H9 (cell line): Measurements from ENCODE around the gene TFPI. TPM values are rescaled to one million over a fixed set of nuclear protein-coding genes. Genes with fewer than 3 reads are reported as not detected.

Experiments
- DNase-seq: peaks from one replicate; pipeline ENCODE4 v3.0.0-alpha.2; 2017
- H2AFZ ChIP-seq: one replicate; pipeline ENCODE4 v1.6.1; 2013; ENCODE audit warnings: mild to moderate bottlenecking, low read length, control low read depth, moderate library complexity
- H2AK5ac ChIP-seq: 2 replicates; pipeline ENCODE4 v1.6.1; 2013; ENCODE audit warnings: low read length, control low read depth, mixed read lengths; ENCODE audit not compliant: insufficient read length
- H2BK120ac ChIP-seq: one replicate; pipeline ENCODE4 v1.6.1; 2013; ENCODE audit warnings: low read depth, mild to moderate bottlenecking, low read length, control low read depth, inconsistent platforms; ENCODE audit not compliant: poor library complexity, severe bottlenecking
- H2BK12ac ChIP-seq: 2 replicates; pipeline ENCODE4 v1.6.1; 2013; ENCODE audit warnings: low read length, control low read depth, mixed read lengths, low read depth; ENCODE audit not compliant: insufficient read length
- H2BK15ac ChIP-seq: 2 replicates; pipeline ENCODE4 v1.6.1; 2013; ENCODE audit warnings: low read depth, low read length, control low read depth
- H2BK20ac ChIP-seq: one replicate; pipeline ENCODE4 v1.6.1; 2013; ENCODE audit warnings: low read depth, mild to moderate bottlenecking, low read length, control low read depth, inconsistent platforms; ENCODE audit not compliant: poor library complexity, severe bottlenecking
- H2BK5ac ChIP-seq: 2 replicates; pipeline ENCODE4 v1.6.1; 2013; ENCODE audit warnings: low read length, control low read depth, mixed read lengths; ENCODE audit not compliant: insufficient read length
- H3K14ac ChIP-seq: 2 replicates; pipeline ENCODE4 v1.6.1; 2013; ENCODE audit warnings: low read length, control low read depth; ENCODE audit not compliant: insufficient read depth
- H3K18ac ChIP-seq: 2 replicates; pipeline ENCODE4 v1.6.1; 2013; ENCODE audit warnings: low read depth, mild to moderate bottlenecking, mixed read lengths, low read length, control low read depth; ENCODE audit not compliant: insufficient read length
- H3K23ac ChIP-seq: 2 replicates; pipeline ENCODE4 v1.6.1; 2013; ENCODE audit warnings: low read length, control low read depth, mixed read lengths, low read depth; ENCODE audit not compliant: insufficient read length
- H3K23me2 ChIP-seq: 2 replicates; pipeline ENCODE4 v1.6.1; 2013; ENCODE audit warnings: low read depth, mild to moderate bottlenecking, mixed read lengths, low read length, control low read depth; ENCODE audit not compliant: insufficient read length, poor library complexity, severe bottlenecking
- H3K27ac ChIP-seq: 2 replicates; pipeline ENCODE4 v1.5.1; 2013; ENCODE audit warnings: low read length, control low read depth, mixed read lengths, low read depth; ENCODE audit not compliant: insufficient read length
- H3K27me3 ChIP-seq: 2 replicates; pipeline ENCODE4 v1.6.1; 2013; ENCODE audit warnings: low read length, control low read depth, inconsistent platforms; ENCODE audit not compliant: insufficient read depth
- H3K4ac ChIP-seq: 2 replicates; pipeline ENCODE4 v1.6.1; 2013; ENCODE audit warnings: low read depth, mild to moderate bottlenecking, control low read depth, inconsistent platforms, low read length, moderate library complexity
- H3K4me1 ChIP-seq: 2 replicates; pipeline ENCODE4 v1.6.1; 2013; ENCODE audit warnings: low read length, control low read depth, inconsistent platforms; ENCODE audit not compliant: insufficient read depth
- H3K4me2 ChIP-seq: 2 replicates; pipeline ENCODE4 v1.6.1; 2013; ENCODE audit warnings: low read length, control low read depth, mixed read lengths; ENCODE audit not compliant: insufficient read length, insufficient read depth
- H3K56ac ChIP-seq: 2 replicates; pipeline ENCODE4 v1.6.1; 2013; ENCODE audit warnings: low read depth, mild to moderate bottlenecking, mixed read lengths, low read length, control low read depth; ENCODE audit not compliant: insufficient read length
- H3K79me1 ChIP-seq: 2 replicates; pipeline ENCODE4 v1.6.1; 2013; ENCODE audit warnings: low read depth, mild to moderate bottlenecking, moderate library complexity, low read length, control low read depth, inconsistent platforms; ENCODE audit not compliant: insufficient read depth, poor library complexity, severe bottlenecking
- H3K79me2 ChIP-seq: 2 replicates; pipeline ENCODE4 v1.6.1; 2013; ENCODE audit warnings: low read length, control low read depth, inconsistent platforms; ENCODE audit not compliant: insufficient read depth
- H3K9ac ChIP-seq: 2 replicates; pipeline ENCODE4 v1.6.1; 2013; ENCODE audit warnings: low read length, control low read depth, mixed read lengths; ENCODE audit not compliant: insufficient read length; ENCODE audit errors: extremely low read depth
- H3K9me3 ChIP-seq: one replicate; pipeline ENCODE4 v1.6.1; 2013; ENCODE audit warnings: low read depth, low read length, inconsistent platforms; ENCODE audit not compliant: control insufficient read depth
- H3T11ph ChIP-seq: one replicate; pipeline ENCODE4 v1.6.1; 2013; ENCODE audit warnings: mild to moderate bottlenecking, low read length, control low read depth, inconsistent platforms
- H4K20me1 ChIP-seq: one replicate; pipeline ENCODE4 v1.6.1; 2013; ENCODE audit not compliant: control insufficient read depth, insufficient read length, insufficient read depth
- H4K5ac ChIP-seq: 2 replicates; pipeline ENCODE4 v1.6.1; 2013; ENCODE audit warnings: low read depth, mild to moderate bottlenecking, mixed read lengths, low read length, control low read depth; ENCODE audit not compliant: insufficient read length
- H4K8ac ChIP-seq: replicated peaks from 2 replicates; pipeline ENCODE4 v1.6.1; 2013; ENCODE audit warnings: low read length, control low read depth, mixed read lengths, low read depth; ENCODE audit not compliant: insufficient read length
- H4K91ac ChIP-seq: 2 replicates; pipeline ENCODE4 v1.6.1; 2013; ENCODE audit warnings: low read depth, mild to moderate bottlenecking, moderate library complexity, mixed read lengths, low read length, control low read depth; ENCODE audit not compliant: insufficient read length
- H3K27ac Mint-ChIP-seq, 3 experiments: 2 replicates in 2 of 3; 3 replicates in 1 of 3; pipeline ENCODE4 v1.8.0; 2020 to 2021; ENCODE audit warnings: mixed read lengths in 3 of 3, mild to moderate bottlenecking in 1 of 3, moderate library complexity in 1 of 3
- H3K27me3 Mint-ChIP-seq: 2 replicates; pipeline ENCODE4 v1.8.0; 2021; ENCODE audit warnings: low read depth, mild to moderate bottlenecking, moderate library complexity, mixed read lengths
- H3K36me3 Mint-ChIP-seq, 3 experiments: 2 replicates in 2 of 3; 3 replicates in 1 of 3; pipeline ENCODE4 v1.8.0; 2020 to 2021; ENCODE audit warnings: low read depth in 3 of 3, mixed read lengths in 3 of 3; ENCODE audit not compliant: insufficient read depth in 1 of 3
- H3K4me1 Mint-ChIP-seq, 2 experiments: 2 replicates each; pipeline ENCODE4 v1.8.0; 2020; ENCODE audit warnings: mixed read lengths in 2 of 2
- H3K4me3 Mint-ChIP-seq, 2 experiments: 2 replicates in 1 of 2; 3 replicates in 1 of 2; pipeline ENCODE4 v1.8.0; 2020 to 2021; ENCODE audit warnings: mild to moderate bottlenecking in 2 of 2, mixed read lengths in 2 of 2, moderate library complexity in 1 of 2
- H3K9me3 Mint-ChIP-seq, 2 experiments: 2 replicates in 1 of 2; 3 replicates in 1 of 2; pipeline ENCODE4 v1.8.0; 2020; ENCODE audit warnings: mild to moderate bottlenecking in 2 of 2, mixed read lengths in 2 of 2, moderate library complexity in 1 of 2
- WGBS: extraction: QIAGEN DNeasy Blood & Tissue Kit; methylation state at CpG from one replicate; pipeline ENCODE4 v1.1.7; 2013; ENCODE audit warnings: missing lambda C conversion rate, low lambda C conversion rate, mixed read lengths; ENCODE audit not compliant: insufficient read length; ENCODE audit errors: extremely low coverage; 5-methylcytosine and 5-hydroxymethylcytosine counted together
- total RNA-seq: library from RNA; stranded (reverse); gene quantifications from 2 replicates; pipeline ENCODE4 v1.2.1, GENCODE V29; 2021
- TF ChIP-seq, protein P1 (sequence below): fragments of 200-600 bp; sonication (generic); conservative IDR thresholded peaks from 3 replicates; pipeline ENCODE4 v1.8.0; 2021; ENCODE audit warnings: antibody characterized with exemption, mild to moderate bottlenecking

The TFPI gene
- total RNA-seq, 1 experiment from 2014 or later = 5.8 TPM

DNA sequence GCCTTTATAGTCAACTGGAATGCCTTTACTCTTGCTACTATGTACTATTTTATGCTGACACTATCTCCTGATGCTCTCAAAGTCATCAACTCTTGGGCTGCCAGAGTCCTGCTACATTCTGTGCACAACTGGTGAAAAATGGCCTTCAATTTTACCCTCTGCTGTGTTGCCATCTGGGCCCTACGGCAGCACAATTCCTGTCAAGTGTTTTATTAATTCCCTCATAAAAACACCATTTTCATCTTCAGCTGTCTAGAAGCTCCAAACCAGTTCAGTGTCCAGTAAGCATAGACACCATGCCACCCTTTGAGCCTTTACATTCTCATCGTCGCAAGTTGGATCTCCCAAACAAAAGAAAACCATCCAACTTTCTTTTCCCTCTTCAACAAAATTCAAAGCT is 132.7 kb downstream of the TFPI start:
- H3K9me3 Mint-ChIP-seq = no peaks in the 10 kb centered on the region
- no peak overlapping the region for H3K14ac ChIP-seq
- no peaks in the 10 kb centered on the region for H3K23me2 ChIP-seq
- no peak overlapping the region for H2BK12ac ChIP-seq
- no peak overlapping the region for H2AFZ ChIP-seq
- no peak overlapping the region for H3K56ac ChIP-seq
- no peak overlapping the region for H2BK20ac ChIP-seq
- H3K4ac ChIP-seq = no peak overlapping the region
- no peak overlapping the region for H2BK15ac ChIP-seq
- no peak overlapping the region for H3K4me3 Mint-ChIP-seq
- H3K9me3 ChIP-seq = no peaks in the 10 kb centered on the region
- H3K4me1 Mint-ChIP-seq = peaks cover 9 to 13% of the 10 kb centered on the region in 2 experiments
- H2AK5ac ChIP-seq = no peak overlapping the region
- no peak overlapping the region for H3K18ac ChIP-seq
- H4K8ac ChIP-seq = no peak overlapping the region
- H3K79me2 ChIP-seq = 0 out of 2 replicates have a peak, but pooled peaks cover 1% of the 10 kb centered on the region
- H2BK120ac ChIP-seq = no peak overlapping the region
- no peaks in the 10 kb centered on the region for H4K20me1 ChIP-seq
- no peak overlapping the region for H3K4me2 ChIP-seq
- no peak overlapping the region for H3T11ph ChIP-seq
- H3K4me1 ChIP-seq = no peaks in the 10 kb centered on the region
- H3K27me3 ChIP-seq = no peaks in the 10 kb centered on the region
- DNase-seq = no peak
- no peak overlapping the region for H4K5ac ChIP-seq
- TF ChIP-seq, protein P1, sequence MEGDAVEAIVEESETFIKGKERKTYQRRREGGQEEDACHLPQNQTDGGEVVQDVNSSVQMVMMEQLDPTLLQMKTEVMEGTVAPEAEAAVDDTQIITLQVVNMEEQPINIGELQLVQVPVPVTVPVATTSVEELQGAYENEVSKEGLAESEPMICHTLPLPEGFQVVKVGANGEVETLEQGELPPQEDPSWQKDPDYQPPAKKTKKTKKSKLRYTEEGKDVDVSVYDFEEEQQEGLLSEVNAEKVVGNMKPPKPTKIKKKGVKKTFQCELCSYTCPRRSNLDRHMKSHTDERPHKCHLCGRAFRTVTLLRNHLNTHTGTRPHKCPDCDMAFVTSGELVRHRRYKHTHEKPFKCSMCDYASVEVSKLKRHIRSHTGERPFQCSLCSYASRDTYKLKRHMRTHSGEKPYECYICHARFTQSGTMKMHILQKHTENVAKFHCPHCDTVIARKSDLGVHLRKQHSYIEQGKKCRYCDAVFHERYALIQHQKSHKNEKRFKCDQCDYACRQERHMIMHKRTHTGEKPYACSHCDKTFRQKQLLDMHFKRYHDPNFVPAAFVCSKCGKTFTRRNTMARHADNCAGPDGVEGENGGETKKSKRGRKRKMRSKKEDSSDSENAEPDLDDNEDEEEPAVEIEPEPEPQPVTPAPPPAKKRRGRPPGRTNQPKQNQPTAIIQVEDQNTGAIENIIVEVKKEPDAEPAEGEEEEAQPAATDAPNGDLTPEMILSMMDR = no peak
- H2BK5ac ChIP-seq = no peak overlapping the region
- H3K79me1 ChIP-seq = no peaks in the 10 kb centered on the region
- H3K36me3 Mint-ChIP-seq = no peaks in the 10 kb centered on the region
- WGBS = no CpG with 5 or more reads among the region's 3 CpGs
- H3K27ac Mint-ChIP-seq = no peak overlapping the region; a peak in 1 of 7 replicates
- no peak overlapping the region for H3K23ac ChIP-seq
- no peak overlapping the region for H3K27ac ChIP-seq
- H4K91ac ChIP-seq = no peak overlapping the region
- no peak overlapping the region for H3K9ac ChIP-seq
- no peaks in the 10 kb centered on the region for H3K27me3 Mint-ChIP-seq
